ENCODE data around the gene KISS1R.

The KISS1R gene

DNA sequence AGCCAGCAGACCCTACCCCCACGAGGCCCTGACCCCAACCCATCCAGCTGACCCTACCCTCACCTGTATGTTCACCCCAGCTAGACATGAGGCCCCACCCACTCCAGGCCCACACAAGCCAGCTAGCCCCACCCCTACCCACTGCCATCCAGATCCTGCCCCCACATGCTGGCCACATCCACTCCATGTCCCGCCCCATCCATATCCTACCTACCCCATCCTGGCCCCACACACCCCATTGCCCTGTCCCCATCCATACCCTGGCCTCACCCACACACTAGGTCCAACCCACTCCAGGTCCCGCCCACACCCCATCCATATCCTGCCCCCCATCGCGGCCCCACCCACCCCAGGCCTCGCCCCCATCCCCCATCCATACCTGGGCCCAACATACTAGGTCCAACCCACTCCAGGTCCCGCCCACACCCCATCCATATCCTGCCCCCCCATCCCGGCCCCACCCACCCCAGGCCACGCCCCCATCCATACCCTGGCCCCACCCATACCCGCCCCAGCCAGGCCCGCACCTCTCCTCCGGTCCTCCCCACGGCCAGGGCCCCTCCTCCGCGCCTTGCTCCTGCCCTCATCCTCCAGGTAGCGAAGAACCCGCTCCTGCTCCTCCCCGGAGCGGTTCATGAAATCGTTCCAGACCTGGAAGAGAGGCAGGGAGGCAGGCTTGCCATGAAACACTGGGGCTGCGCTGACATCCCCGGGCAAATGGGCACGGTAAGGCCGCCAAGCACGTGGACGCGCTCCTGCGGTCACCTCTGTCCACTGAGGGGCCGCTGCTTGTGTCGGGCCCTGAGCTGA lies 16.6 kb upstream of the KISS1R start:
- DNase-seq: no peak

DNA sequence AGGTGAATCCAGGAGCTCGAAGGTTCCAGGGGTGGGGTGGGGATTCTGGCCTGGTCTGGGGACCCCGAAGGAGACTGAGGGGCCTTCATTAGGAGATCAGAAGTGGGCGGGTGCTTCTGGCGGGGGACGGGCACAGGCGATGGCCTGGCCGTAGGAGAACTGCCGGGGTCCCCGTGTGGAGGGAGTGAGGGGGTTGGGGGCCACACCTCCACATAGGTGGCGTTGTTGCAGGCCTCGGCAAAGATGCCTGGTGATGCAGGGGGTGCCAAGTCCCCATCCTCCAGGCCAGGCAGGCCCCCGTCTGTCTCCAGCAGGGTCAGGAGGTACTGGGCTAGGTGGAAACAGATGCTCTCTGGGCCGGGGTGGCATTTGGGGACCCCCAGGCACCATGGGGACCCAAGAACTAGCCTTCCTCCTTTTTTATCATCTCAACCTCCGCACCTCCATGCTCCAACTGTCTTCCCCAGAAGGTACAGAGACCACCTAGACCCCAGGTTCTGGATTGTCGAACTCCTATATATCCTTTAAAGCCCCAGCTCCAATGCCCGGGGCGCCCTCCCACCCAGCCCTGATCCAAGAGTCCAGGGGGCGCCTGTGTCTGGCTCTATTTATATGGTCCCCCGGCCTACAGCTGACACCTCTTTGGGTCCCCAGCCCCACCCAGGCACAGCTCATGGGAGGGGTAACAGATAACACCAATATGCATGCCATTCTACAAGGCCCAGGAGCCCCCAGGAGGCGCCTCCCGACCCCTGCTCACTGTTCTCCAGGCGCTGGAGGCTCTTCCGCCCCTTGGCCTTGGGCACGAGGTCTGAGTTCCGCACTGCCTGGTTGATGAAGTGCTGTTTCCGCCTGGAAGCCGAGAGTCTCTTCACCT lies 15.7 kb upstream of the KISS1R start:
- DNase-seq: no peak

DNA sequence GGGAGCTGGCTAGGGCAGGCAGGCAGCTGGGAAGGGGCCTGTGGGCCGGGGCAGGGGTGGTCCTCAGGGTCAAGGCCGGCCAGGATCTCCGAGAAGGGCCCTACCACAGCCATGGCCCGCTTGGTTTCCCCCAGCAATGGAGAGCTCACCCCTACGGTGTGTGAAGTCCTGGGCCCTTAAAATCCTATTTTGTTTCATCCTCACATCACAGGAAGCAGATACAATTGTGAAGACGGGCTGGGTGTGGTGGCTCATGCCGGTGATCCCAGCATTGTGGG lies 15.1 kb upstream of the KISS1R start:
- DNase-seq: no peak

DNA sequence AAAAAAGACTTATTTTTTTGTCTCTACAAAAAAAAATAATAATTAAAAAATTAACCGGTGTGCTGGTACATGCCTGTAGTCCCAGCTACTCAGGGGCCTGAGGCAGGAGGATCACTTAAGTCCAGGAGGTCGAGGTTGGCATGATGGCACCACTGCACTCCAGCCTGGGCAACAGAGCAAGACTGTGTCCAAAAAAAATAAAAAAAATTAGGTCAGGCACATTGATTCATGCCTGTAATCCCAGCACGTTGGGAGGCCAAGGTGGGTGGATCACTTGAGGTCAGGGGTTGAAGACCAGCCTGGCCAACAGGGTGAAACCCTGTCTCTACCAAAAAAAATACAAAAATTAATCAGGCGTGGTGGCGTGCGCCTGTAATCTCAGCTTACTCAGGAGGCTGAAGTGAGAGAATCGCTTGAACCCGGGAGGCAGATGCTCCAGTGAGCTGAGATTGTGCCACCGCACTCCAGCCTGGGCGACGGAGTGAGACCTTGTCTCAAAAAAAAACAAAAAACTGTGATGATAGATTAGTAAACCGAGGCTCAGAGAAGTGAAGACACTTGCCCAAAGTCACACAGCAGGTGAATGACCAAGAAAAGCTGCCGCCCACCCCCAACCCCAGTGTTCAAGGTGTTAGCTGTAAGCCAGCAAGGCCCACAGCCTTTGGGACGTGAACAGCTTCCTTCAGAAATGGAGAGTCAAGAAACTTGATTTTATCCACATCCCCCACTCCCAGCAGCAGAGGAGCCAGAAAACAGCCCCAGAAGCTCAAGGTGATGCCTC lies 14.5 kb upstream of the KISS1R start:
- no peak for DNase-seq

DNA sequence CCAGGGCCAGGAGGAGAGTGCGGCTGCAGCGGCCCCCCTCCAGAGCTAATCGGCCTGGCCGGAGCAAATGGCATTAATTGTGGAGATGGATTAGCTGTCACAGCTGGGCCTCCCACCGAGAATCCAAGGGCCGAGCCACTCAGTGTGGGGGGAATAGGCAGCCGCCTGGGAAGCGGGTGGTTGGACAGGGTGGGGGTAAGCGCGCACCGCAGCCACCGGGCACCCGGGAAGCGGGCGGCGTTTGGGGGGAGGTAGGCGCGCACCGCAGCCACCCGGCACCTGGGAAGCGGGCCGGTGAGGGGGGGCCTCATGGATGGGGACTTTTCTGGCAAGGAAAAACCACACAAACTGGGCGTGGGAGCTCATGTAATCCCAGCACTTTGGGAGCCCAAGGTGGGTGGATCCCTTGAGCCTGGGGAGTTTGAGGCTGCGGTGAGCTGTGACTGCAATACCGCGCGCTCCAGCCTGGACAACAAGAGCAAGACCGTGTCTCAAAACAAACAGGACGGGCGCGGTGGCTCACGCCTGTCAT lies 13.8 kb upstream of the KISS1R start:
- no peak for DNase-seq

DNA sequence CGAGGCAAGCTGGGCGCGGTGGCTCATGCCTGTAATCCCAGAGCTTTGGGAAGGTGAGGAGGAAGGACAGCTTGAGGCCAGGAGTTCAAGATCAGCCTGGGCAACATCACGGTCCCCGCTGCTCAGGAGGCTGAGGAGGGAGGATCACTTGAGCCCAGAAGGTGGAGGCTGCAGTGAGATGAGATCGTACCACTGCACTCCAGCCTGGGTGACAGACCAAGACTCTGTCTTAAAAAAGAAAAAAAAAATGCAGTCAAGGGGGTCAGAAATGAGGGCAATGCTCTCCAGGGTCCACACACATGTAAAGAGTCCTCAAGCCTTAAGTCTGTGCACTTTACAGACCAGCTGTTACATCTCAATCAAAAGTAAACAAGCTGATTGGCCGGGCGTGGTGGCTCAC lies 12.6 kb upstream of the KISS1R start:
- DNase-seq: no peak

DNA sequence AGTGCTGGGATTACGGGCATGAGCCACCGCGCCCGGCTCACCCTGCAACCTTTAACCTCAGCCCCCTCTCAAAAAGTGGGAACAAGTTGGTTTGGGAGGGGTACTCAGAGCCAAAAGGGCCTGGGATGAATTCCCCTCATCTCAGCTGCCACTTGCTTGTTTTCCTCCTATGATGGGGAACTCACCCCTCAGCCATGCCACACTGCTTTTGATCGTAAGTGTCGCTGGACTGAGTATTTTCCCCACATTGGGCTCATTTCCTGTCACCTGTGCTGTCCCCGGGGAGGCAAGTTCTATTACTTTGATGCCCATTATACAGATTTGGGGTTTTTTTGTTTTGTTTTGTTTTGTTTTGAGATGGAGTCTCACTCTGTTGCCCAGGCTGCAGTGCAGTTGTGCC lies 10.7 kb upstream of the KISS1R start:
- no peak for DNase-seq

DNA sequence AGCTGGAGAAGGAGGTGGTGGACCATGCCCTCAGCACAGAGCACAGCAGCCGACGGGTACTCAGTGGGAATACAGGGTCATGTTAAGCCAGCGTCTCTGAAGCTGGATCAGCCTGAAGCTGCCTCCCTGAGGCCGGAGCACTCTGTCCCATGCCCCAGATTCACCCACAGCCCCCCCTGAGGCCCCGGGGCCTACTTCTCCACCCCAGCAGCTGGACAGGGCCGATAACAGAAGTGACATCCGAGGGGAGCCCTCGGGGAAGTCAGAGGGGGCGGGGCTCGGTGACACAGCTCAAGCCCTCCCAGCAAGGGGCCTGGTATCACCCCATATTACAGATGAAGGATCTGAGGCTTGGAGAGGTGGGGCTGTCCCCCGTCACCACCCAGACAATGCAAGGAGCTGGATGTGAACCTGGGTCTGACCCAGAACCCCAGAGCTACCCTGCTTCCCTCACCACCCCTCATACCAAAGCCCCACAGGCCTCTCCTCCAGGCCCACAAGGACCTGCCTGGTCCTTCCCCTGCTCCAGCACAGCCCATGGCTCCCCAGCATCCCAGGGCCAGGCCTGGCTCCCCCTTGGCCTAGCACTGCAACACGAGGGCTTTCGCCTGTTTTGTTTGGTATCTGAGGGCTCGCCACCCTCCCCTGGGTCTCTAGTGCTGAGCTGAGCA lies 9.8 kb upstream of the KISS1R start:
- DNase-seq: no peak

DNA sequence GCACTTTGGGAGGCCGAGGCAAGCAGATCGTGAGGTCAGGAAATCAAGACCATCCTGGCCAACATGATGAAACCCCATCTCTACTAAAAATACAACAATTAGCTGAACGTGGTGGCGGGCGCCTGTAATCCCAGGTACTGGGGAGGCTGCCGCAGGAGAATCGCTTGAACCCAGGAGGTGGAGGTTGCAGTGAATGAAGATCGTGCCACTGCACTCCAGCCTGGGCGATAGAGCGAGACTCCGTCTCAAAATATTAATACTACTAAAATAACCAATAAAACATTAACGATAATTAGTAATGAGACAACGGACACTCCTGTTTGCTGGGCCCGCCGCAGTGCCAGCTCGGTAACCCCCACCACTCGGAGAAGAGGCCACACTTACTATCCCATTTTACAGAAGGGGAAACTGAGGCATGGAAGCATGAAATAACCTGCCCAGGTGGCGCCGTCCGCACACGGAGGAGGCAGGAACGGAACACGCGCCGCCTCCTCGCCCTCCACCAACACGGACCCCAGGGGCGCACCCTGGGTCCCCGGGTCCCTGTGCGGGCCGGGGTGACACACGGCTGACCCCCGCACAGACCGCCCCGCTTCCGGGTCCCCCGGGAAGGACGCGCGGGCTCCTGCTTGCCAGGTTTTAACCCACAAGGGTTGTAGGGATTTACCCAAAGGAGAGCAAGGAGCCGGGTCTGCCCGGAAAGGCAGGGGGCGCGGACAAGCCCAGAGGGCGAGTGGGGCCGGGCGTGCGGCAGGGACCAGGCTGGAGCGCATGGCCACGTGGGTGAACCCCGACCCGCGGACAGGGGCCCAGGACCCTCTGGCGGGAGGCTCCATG lies 5.7 kb upstream of the KISS1R start:
- DNase-seq: no peak

DNA sequence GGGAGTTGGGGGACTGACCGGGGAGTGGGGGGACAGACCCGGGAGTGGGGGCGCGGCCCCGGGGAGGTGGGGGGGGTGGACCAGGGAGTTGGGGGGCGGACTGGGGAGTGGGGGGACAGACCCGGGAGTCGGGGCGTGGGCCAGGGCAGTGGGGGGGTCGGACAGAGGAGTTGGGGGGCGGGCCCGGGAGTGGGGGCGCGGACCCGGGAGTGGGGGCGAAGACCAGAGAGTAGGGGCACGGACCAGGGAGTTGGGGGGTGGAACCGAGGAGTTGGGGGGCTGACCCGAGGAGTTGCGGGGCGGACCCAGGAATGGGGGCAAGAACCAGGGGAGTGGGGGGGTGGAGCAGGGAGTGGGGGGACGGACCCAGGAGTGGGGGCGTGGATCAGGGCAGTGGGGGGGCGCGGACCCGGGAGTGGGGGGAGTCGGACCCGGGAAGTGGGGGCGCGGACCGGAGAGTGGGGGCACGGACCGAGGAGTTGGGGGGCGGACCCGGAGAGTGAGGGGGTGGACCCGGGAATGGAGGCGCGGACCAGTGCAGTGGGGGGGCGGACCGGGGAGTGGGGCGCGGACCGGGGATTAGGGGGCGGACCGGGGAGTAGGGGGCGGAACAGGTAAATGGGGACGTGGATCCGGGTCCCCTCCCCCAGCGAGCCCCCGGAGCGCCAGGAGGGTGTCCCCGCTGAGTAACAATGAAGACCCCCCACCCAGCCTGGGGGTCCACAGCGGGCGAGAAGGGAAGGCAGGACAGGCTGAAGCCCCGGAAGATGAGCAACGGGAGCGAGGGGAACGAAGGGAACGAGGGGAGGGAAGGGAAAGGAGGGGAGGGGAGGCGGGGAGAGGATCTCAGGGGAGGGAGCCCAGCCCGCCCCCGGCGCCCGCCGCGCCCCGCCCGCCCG lies 4.7 kb upstream of the KISS1R start:
- peak; percentile 41 for DNase-seq

DNA sequence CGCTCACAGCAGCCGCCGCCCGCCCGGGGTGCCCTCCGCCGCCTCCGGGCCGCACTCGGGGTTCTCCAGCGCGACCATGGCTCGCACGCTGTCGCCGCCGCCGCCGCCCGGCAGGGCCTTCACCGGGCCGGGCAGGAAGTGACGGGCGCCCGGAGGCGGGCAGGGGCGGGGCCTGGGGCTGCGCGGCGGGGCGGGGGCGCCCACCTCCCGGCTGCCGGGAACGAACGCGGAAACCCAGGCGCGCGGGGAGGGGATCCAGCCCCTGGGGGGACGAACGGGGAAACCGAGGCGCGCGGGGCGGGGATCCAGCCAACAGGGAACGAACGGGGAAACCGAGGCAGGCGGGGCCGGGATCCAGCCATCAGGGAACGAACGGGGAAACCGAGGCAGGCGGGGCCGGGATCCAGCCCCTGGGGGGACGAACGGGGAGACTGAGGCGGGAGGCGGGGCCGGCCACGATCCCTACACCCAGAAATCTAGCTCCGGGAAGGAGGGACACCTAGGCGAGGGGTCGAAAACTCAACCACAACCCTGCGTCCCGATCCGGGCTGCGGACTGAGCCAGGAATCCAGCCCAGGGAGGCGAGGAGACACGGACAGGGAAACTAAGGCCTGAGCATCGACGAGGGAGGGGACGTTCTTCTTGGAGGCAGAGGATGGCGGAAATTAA lies 3.9 kb upstream of the KISS1R start, which contains the start of gene R3HDM4:
R3HDM4 (minus strand) TSS at position 140 of the 669 bp plus-strand sequence; CDS start at position 78, 62 bp downstream.
- peak; percentile 83 for DNase-seq

DNA sequence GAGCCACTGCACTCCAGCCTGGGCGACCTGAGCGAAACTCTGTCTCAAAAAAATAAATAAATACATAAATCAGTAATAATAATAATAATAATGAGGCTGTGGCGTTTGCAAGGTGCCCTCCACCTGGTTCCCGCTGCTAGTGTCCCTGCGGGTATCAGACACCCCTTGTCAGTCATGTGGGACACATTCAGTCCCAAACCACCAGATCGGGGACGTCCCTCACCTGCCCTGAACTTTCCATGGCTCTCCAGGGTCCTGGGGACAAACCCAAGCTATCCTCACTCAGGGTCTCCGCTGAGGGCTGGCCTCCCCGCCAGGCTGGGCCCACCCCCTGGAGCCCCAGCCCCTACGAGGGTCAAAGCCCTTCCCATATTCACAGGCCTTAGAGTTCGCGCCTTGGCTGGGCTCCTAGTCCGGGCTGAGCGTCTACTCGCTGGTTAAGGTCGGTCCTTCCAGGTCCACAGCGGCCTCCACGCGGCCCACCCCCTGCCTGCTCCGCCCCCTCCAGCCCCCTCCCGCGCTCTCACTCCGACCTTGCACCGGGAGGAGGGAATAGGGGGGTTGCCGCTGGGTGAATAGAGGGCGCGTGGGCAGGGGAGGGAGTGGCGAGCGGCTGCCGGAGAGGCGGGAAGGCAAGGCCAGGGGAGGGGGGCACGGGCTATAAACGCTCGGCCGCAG lies 349 bp upstream of the KISS1R start:
- no peak for DNase-seq

DNA sequence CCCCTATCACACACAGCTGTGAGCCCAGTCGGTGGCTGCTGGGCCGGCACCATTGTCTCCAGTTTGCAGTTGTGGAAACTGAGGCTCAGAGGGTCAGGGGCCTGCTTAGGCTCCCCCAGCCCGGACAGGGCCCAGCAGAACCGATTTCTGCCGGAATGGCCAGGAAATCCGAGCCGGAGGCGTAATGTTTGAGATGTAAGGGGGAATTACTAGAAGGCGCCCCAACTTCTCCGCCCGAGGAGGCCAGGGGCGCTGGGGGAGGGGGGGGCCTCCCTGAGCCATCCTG lies 962 bp downstream of the KISS1R start:
- DNase-seq: no peak

DNA sequence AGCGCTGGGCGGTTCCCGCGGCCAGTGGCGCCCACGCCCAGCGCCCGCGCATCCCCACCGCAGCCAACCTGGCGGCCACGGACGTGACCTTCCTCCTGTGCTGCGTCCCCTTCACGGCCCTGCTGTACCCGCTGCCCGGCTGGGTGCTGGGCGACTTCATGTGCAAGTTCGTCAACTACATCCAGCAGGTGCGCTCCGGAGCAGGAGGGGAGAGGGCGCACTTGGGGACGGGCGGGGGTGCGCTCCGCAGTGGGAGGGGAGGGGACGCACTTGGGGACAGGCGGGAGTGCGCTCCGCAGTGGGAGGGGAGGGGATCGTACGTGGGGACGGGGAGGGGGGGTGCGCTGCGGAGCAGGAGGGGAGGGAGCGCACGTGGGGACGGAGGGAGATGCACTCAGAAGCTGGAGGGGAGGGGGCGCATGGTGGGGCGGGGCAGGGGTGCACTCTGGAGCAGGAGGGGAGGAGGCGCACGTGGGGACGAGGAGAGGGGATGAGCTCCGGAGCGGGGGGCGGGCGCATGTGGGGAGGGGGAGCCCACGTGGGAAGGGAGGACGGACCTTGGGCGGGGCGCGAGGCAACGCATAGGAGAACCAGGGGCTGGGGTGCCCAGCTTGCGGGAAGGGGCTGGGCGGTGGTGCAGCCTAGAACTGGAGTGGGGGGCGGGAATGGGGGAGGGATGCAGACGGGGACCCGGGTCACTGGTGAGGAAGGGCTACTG lies 1.5 kb downstream of the KISS1R start:
- no peak for DNase-seq

DNA sequence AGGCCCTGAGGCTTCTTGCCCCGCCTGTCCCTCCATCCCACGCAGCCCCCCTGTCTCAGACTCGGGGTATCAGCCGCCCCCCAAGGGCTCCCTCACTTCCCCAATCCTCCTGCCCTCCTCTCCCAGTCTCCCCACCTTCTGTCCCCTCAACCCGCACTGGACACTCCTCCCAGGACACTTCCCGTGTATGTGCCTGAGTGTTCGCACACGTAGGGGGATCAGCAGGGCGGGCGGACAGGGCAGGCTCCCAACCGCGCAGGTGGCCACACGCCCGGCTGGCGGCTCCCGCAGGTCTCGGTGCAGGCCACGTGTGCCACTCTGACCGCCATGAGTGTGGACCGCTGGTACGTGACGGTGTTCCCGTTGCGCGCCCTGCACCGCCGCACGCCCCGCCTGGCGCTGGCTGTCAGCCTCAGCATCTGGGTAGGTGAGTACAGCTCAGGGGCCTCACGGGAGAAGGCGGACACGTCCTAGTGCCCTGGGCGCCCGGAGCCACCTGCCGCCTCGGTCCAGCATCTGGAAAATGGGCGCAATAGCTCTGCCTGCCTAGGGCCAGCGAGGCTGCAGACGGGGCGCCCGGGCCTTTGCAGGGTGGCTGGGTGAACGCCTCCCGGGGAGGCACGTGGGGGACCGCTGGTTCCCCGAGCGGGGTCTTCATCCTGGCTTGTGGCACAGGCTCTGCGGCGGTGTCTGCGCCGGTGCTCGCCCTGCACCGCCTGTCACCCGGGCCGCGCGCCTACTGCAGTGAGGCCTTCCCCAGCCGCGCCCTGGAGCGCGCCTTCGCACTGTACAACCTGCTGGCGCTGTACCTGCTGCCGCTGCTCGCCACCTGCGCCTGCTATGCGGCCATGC lies 2.3 kb downstream of the KISS1R start:
- peak; percentile 35 for DNase-seq

DNA sequence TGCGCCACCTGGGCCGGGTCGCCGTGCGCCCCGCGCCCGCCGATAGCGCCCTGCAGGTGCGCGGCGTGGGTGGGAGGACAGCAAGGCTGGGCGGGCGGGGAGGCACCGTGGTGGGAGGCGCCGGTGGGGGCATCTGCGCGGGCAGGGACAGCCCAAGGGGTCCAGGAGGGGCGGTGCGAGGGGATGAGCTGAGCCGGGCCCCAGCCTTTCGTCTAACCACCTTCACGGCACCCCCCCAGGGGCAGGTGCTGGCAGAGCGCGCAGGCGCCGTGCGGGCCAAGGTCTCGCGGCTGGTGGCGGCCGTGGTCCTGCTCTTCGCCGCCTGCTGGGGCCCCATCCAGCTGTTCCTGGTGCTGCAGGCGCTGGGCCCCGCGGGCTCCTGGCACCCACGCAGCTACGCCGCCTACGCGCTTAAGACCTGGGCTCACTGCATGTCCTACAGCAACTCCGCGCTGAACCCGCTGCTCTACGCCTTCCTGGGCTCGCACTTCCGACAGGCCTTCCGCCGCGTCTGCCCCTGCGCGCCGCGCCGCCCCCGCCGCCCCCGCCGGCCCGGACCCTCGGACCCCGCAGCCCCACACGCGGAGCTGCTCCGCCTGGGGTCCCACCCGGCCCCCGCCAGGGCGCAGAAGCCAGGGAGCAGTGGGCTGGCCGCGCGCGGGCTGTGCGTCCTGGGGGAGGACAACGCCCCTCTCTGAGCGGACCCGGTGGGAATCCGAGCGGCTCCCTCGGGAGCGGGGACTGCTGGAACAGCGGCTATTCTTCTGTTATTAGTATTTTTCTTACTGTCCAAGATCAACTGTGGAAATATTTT lies 3.1 kb downstream of the KISS1R start:
- DNase-seq: peak; percentile 59

DNA sequence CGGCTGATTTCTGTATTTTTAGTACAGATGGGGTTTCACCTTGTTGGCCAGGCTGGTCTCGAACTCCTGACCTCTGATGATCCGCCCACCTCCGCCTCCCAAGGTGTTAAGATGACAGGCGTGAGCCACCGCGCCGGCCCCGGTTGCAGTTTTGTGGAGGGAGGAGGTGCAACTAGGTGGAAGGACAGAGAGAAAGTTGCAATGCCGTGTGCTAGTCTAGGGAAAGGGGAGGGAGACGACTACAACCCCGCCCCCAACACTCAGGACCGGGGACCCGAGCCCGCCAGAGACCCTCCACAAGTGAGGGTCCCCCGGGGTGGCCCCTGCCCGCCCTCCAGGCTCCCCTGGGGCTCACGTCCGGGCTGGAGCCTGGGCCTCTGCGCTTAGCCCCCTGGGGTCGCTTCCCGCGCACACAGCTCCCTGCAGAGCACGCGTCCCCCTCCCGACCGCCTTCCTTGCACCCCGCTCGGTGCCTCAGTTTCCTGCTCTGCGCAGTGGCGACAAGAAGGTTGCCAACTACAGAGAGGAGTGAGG lies 7.5 kb downstream of the KISS1R start:
- no peak for DNase-seq

Data from effector CD4-positive, alpha-beta T cell (primary cell).